GF-D8 (cell line): ENCODE data around the gene ARMC12.

Experiments
- DNase-seq: peaks from one replicate; lab custom pipeline; 2025; lab: John Stamatoyannopoulos, UW

ARMC12 gene

GRCh38 chr6:35776364-35777215, 39.8 kb downstream of the ARMC12 start, which contains the start of gene CLPSL2:
TSS of gene CLPSL2 (plus strand) at chr6:35776598. CDS start at chr6:35776619, 21 bp downstream.
- no peak for DNase-seq

GRCh38 chr6:35777356-35778102, 40.7 kb downstream of the ARMC12 start:
- no peak for DNase-seq

GRCh38 chr6:35778437-35778836, 41.6 kb downstream of the ARMC12 start:
- DNase-seq = no peak

GRCh38 chr6:35780719-35781118, 43.9 kb downstream of the ARMC12 start, which contains the start of gene CLPSL1:
TSS of gene CLPSL1 (plus strand) at chr6:35781019. CDS start at chr6:35781111, 92 bp downstream.
- DNase-seq = no peak

GRCh38 chr6:35781290-35781689, 44.5 kb downstream of the ARMC12 start:
- DNase-seq = no peak

- no peak for DNase-seq
These were observed 45.6 kb downstream of the ARMC12 start for GRCh38 chr6:35782424-35782823.

- no peak for DNase-seq
These were observed 47.4 kb downstream of the ARMC12 start for GRCh38 chr6:35784200-35784599.

- DNase-seq = no peak
These were observed 49.4 kb downstream of the ARMC12 start for GRCh38 chr6:35786272-35786671.

- no peak for DNase-seq
These were observed 50.0 kb downstream of the ARMC12 start for GRCh38 chr6:35786810-35787209.

GRCh38 chr6:35787266-35788218, 50.7 kb downstream of the ARMC12 start:
- no peak for DNase-seq

GRCh38 chr6:35788423-35788982, 51.7 kb downstream of the ARMC12 start:
- DNase-seq = no peak

- no peak for DNase-seq
These were observed 53.9 kb downstream of the ARMC12 start for GRCh38 chr6:35790683-35791082.

- DNase-seq = no peak
These were observed 58.0 kb downstream of the ARMC12 start for GRCh38 chr6:35794536-35795452.

GRCh38 chr6:35795453-35796071, 58.7 kb downstream of the ARMC12 start:
- no peak for DNase-seq

GRCh38 chr6:35796236-35796635, 59.4 kb downstream of the ARMC12 start:
- no peak for DNase-seq

- no peak for DNase-seq
These were observed 61.1 kb downstream of the ARMC12 start for GRCh38 chr6:35797837-35798526.
